Measurements from ENCODE around the gene TBC1D8. TPM values are rescaled to one million over a fixed set of nuclear protein-coding genes. Genes with fewer than 3 reads are reported as not detected.
A peak's percentile ranks its signal among the peaks of the same experiment; 100 is the strongest.
"Not testable (repeated sequence)": the region's sequence is repeated elsewhere in the genome, so short reads cannot be mapped to it uniquely, and the experiment has no call there.

TBC1D8 gene
- total RNA-seq, 1 donor from 2014 or later = 16.1 TPM

DNA sequence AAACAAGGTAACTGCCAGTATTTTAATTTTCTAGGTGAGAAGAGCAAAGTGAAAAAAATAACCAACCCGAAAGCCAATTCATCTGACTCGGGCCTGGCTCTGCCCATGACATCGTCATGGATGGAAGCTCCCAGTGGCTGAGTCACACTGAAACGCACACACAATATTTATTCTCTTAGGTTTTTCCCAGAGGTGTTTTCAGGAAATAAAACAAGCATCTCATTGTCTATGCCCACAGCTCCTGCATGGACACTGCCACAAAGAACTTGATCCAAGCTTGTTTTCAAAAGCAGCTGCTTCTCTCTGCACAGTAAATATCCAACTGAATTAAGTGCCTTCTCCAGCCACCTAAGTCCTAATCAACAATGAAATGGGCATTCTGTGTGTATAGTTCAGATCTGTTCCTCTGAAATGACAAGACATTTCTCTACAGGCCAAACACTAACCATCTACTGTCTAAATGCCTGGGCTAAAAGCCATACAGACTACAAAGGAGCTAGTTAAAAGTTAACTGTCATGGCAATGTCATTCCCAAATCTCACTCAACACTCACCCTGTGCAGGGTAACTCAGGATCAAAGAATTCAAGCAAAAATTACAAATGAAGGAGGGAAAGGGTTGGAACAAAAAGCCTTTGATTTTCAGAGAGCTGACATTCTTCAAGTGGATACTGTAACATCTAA lies 86.2 kb downstream of the TBC1D8 start:
- DNase-seq (ENCODE audit: low spot score) = peak; percentile 7

DNA sequence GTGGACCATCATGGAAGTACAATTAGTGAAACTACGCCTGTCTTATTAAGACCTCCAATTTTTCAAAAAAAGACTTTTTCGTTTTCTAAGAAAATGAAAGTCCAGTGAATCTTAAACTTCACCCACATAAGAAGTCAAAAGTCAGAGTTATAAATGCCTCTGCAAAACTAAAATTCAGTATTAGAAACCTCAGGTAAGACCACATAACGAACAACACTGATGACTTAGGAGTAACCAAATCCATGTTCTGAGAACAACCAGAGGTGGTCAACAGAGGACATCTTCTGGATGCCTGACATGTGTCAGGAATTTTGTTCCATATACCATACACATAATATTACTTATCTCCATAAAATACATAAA lies 86.7 kb downstream of the TBC1D8 start:
- no peak for DNase-seq (ENCODE audit: low spot score)

DNA sequence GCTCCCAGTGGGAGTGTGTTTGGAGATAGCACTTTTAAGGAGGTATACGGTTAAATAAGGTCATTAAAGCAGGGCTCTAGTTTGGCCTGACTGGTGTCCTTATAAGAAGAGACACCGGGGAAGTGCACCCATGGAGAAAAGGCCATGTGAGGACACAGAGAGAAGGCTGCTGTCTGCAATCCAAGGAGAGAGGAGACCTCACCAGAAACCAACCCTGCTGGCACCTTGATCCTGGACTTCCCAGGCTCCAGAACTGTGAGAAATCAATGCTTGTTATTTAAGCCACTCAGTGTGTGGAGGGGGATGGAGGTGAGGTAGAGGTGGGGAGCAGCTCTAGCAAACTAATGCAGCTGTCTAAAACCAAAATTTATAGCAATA lies 87.1 kb downstream of the TBC1D8 start:
- no peak for DNase-seq (ENCODE audit: low spot score)

DNA sequence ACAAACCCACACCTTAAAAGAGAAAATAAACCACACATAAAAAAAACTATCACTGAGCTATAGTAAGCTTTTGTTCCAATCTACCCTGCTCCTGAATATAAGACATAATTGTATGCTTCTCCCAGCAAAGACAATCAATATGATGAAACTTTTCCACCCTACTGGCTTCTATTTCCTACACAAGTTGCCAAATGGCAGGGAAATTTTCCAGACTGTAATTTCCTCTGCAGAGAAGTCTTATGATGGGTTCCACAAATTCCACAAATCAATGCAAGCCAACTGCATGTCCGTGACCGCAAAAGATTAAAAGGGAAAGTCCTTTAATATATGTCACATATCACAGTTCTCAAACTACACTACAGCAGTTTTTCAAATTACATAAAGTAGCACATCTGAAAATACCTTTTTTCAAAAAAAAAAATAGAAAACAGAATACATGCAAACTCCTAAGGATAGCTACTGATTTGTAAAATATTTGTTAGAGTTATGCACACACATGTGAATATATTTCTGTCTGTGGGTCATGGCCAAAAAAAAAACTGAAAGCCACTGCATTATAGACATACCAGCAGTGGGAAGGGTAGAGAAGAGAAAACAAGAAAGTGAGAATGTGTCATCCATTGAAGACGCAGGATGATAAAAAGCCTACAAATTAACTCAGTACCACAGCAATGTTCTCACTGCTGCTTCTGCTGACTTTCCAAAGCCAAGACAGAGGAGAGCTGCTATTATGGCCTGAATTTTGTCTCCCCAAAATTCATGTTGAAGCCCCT lies 87.6 kb downstream of the TBC1D8 start:
- peak; percentile 11 for DNase-seq (ENCODE audit: low spot score)

DNA sequence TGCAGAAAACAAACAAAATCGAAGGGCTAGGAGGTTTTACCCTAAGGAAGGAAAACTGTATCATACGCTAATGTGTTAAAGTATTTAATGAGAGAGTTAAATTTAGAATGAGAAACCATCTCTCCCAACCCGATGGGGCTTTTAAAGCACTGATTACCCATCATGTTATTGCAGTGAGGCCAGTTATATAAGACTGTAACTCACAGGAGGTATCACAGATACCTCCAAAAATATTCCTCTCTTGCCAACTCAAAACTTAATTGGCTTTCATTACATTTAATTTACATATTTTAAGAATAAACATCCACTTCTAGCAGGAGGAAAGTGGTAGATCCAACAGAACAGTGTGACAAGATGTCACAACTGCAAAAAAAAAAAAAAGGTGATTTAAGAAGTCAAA lies 92.8 kb downstream of the TBC1D8 start:
- DNase-seq (ENCODE audit: low spot score) = no peak

DNA sequence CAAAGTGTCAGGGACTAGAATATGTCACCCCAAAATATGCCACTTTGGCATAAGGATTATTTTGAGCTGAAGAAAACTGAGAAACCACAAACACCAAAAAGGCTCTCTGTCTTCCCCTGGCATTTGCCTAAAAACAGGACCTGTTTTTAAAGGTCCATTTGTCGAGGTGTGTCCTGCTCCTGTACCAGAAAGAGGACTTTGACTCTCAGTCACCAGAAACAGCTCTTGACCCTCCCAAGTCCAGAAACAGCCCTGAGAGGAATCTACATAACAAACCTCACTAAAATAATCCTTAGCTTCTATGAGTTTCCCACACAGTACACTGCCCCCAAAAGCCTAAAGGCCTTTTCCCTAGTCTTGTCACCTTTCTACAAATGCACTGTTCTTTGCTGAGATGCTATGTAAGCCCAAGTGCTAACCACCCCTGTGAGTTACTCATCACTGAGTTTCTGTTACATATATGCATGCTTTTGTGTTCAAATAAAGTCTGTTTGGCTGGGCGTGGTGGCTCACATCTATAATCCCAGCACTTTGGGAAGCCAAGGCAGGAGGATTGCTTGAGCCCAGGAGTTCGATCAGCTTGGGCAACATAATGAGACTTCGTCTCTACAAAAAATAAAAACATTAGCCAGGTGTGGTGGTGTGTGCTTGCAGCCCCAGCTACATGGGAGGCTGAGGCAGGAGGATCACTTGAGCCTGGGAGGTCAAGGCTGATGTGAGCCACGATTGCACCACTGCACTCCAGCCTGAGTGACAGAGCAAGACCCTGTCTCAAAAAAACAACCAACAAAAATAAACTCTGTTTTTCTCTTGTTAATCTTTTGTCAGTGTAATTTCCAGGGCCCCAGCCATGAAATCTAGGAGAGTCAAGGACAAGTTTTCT lies 93.9 kb downstream of the TBC1D8 start:
- DNase-seq (ENCODE audit: low spot score) = no peak

DNA sequence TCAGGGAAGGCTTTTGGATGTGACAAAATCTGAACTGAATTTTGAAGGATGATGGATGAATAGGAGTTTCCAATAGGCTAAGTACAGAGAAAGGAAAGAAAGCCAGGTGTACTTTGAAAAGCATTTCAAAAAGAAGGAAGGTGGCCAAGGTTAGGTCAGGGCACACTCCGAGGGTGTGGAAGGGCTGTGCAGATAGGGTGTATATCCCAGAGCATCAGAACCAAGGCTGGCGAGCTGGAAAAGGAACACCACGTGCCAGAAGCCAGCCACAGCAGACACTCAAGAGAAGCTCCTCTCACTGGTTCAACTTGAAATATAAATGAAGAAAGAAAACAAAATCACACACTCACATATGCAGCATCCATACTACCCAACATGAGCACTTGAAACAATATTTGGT lies 98.1 kb downstream of the TBC1D8 start:
- DNase-seq (ENCODE audit: low spot score) = no peak

DNA sequence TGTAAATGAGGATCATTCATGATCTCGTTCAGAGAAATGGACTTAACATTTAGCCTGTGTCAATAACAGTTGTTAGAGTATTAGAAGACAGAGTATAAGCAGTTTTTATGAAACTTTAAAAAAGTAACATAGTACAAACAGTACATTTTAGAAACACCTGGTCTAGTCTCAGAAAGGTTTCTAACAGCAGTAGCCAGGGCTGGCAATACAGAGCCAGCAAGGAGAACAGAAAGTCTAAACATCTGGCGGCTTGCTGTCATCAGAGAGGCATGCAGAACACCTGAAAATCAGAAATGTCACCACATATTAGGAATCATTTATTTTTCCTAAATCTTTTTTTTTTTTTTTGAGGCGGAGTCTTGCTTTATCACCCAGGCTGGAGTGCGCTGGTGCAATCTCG lies 99.0 kb downstream of the TBC1D8 start:
- no peak for DNase-seq (ENCODE audit: low spot score)

DNA sequence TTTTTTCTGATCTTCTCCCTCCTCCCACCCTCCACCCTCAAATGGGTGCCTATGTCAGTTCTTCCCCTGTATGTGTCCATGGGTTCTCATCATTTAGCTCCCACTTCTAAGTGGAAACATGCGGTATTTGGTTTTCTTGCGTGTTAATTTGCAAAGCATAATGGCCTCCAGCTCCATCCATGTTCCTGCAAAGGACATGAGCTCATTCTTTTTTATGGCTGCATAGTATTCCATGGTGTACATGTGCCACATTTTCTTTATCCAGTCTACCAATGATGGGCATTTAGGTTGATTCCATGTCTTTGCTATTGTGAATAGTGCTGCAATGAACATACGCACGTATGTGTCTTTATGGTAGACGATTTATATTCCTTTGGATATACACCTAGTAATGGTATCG lies 100.3 kb downstream of the TBC1D8 start:
- not testable (repeated sequence) for DNase-seq (ENCODE audit: low spot score)

DNA sequence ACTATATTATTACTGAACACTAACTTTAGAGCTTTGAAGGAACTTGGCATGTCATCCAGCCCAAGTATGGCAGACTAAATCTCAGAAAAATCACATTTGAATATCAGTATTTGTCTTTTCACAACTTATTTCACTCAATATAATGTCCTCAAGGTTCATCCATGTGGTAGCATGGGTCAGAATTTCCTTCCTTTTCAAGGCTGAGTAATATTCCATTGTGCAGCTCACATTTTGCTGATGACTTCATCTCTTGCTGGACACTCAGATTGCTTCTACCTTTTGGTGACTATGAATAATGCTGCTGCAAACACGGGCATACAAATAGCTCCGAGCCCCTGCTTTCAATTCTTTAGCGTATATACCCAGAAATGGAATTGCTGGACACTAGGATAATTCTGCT lies 102.4 kb downstream of the TBC1D8 start:
- DNase-seq (ENCODE audit: low spot score) = no peak

DNA sequence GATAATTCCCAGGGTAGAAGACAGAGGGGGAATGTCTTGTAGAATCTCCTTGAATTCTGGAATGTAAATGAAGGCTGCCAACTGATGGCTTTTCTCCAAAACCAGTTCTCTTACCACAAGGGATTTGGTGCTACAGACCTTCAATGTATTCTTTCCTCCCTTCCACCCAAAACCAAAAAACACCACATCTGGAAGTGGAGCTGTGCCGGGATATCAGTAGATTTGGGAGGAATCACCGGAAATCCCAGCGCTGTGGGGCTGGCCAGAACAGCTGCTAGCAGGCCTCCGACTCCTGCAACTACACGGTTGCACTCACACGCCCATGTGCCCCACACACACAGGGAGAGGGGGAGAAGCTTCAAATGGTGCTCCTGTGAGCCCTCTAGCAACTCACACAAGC lies 103.4 kb downstream of the TBC1D8 start:
- DNase-seq (ENCODE audit: low spot score) = peak; percentile 28

DNA sequence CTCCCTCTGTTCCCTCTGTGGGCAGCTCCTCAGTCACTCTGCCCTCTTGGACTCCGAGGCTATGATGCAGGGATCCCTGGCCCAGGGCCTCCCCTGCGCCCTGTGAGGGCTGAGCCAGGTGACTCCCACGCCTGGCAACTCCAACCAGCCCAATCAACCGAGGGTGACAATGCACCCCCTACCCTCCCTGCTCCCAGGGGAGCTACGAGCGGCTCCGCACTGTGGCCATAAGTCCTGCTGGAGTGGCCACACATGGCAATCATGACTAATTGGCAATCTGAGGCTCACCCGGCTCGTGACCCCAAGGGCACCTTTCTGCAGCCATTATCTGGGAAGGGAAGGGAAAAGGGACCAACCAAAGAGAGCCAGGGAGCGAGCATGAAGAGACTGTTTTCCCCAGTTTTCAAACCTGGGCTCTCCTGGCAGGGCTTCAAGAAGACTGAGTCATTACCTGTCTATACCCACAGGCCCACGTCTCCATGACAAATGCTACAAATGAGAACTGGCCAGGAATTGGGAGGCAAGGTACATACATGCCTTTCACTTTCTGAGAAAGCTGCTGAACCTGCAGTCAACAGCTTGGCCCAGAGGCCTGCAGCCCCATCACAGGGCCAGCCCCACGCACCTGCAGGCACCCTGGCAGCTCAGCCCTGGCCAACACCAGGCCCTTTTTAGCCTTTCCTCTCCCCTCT lies 104.0 kb downstream of the TBC1D8 start:
- DNase-seq (ENCODE audit: low spot score) = no peak

DNA sequence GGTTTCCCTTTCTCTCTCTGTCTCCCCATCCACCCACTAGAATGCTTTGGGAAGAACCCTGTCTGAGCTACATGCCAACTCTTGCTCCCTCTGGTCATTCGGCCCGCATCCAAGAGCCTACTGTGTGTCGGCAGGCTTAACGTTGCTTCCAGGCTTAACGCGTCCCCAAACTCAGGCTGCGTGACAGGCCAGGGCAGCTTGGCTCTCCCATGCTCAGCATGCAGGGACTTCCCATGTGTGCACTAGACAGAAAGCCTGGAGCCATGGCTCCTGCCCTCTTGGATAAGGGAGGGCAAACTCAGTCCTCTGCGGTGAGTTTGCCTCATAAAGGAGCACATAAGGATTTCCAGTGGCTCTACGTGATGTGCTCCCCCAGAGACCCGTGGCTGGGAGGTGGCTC lies 105.9 kb downstream of the TBC1D8 start:
- no peak for DNase-seq (ENCODE audit: low spot score)

DNA sequence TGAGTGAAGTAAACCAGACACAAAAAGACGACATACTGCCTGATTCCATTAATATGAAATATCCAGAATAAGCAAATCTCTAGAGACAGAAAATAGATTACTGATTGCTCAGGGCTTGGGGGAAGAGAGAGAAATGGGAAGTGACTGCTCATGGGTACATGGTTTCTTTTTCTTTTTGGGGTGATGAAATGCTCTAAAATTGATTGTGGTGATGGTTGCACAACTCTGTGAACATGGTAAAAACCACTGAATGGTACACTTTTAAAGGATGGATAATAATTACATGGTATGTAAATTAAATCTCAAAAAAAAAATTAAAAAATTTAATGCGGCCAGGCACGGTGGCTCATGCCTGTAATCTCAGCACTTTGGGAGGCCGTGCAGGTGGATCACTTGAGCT lies 109.8 kb downstream of the TBC1D8 start:
- DNase-seq (ENCODE audit: low spot score) = no peak

DNA sequence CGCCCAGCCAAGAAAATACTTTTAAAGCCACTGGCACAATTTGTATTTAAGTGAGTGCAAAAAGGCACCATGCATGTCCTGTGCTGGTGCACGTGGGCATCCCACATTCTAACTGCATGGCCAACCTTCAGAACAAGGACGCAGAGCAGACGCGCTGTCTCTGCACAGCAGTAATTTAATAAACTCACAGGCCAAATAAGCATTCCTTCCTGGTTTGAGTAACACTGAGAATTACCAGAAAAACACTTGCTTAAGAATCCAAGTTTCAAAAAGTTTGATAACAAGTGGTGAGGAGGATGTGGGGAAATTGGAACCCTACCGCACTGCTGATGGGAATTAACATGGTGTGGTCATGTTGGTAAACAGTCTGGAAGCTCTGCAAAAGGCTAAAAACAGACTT lies 110.4 kb downstream of the TBC1D8 start:
- DNase-seq (ENCODE audit: low spot score) = no peak

DNA sequence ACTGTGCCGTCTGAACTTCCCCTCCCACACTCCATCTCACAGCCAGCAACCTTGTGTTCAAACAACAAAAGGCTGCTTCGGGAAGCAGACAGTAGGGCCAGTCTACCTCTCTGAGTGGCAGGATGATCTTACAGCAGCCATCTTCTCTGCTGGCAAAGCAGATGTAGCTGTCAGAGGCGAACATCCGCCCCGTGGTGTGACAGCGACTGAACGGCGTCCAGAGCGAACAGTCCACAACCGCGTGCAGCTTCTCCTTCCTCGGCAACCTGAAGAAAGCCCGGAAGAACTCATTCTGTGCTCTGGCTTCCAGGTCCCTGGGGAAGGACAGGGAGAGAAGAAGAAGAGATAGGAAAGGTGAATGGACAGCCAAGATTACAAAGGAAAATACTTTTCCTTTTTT lies 111.1 kb downstream of the TBC1D8 start:
- no peak for DNase-seq (ENCODE audit: low spot score)

DNA sequence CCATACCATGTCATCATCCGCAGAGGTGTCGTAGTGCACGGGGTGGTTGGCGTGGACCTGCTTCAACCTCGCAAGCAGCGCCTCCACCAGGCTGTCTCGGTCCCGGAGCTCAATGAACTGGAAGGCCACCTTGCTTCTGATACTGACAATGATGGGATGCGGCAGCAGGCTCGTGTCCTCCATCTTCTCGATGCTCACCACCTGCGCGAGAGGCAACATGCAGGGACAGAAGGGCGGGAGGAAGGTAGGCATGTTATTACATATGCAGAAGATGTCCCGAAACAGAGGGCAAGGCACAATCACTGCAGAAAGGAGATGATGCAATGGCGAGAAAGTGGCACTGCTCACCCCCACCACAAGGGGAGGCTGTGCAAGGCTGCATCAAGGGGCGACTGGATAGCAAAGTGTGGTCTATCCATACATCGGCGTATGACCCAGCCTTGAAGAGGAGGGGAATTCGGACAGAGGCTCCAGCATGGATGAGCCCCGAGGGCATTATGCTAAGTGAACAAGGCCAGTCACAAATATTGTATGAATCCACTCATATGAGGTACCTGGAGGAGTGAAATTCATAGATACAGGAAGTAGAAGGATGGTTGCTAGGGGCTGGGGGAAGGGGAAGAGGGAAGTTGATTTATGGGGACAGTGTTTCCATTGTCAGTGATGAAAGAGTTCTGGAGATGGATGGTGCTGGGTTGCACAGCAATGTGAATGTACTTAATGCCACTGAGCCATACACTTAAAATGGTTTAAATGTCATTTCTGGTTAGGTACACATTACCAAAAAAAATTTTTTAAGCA lies 112.5 kb downstream of the TBC1D8 start:
- no peak for DNase-seq (ENCODE audit: low spot score)

DNA sequence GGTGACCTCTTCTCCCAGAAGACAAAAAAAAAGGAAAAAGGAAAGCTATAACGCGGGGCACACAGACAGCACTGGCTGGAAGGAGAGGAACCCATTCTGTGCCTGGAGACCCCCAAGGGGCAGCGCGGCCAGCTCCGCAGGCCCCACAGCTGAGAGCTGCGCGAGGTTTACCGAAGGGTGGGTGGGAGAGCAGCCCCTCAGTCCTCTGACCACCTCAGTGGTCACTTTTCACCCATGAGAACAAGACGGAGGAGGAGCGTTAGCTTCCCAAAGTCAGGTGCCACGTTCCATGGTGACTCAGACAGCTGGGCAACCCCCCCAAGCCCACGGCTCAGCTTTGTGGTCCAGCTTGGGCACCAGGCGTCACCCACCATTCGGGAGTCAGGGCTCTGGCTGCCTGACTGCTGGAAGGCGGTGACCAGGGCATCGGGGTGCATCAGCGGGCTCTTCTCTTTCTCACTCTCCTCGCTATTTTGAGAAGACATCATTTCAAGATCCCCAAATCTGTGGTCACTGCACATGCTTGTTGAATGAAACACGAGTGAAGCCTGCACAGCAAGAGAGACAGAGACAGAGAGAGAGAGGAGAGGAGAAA lies 113.9 kb downstream of the TBC1D8 start:
- no peak for DNase-seq (ENCODE audit: low spot score)

DNA sequence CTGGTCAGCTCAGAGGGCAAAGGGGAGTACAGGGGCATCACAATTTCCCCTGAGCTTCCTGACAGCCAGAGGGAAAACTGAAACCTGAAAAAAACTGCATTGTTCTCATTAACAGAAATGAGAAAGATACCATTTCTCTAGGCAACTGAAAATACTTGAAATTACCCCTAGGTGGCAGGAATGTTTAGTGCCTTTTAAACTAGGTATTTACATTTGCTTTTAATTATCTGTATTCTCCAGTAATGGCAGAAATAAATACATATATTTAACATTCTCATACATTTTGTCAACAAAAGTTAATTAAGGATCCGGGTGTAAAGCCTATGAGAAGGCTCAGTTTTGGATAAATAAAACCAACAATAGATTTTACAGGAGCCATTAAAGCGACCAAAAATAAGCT lies 114.6 kb downstream of the TBC1D8 start:
- peak; percentile 26 for DNase-seq (ENCODE audit: low spot score)

DNA sequence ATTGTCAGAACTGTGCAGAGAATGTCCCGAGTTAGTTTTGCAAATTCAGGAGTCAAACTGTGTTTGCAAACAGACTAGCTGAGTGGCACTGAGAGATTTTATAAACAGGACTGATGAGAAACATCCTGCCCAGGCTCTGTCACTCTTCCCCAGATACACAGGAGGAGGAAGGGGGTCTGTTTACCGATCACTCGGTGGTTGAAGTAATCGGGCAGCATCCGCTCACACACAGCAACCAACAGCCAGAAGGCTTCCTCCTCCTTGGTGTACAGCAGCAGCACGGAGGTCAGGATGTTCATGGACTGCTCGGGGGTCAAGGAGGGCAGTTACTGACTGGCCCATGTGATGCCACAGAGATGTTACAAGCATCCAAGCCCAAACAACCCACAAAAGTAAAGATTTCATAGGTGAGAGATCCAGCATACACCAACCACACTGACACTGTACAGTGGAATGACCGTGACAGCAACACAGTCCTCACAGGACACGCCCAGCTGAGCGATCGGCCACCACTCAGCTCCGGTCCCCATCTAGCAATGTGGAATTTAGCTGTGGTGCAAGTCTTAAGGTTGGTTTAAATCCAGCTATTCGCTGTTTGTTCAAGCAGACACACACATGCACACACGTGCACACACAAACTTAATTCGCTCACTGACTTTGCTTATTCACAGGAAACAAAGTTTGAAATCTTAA lies 119.0 kb downstream of the TBC1D8 start:
- no peak for DNase-seq (ENCODE audit: low spot score)
